DMS53 treated with DMSO at 0.1 percent for 48 hours (cell line): ENCODE measurements around the gene USP6.
"Not testable (repeated sequence)": the region's sequence is repeated elsewhere in the genome, so short reads cannot be mapped to it uniquely, and the experiment has no call there.

Experiments
- DNase-seq: peaks from one replicate; lab custom pipeline; 2025; ENCODE audit not compliant: unreplicated experiment; lab: John Stamatoyannopoulos, UW

Gene USP6

GRCh38 chr17:5135131-5135712 lies 19.4 kb downstream of the USP6 start:
- not testable (repeated sequence) for DNase-seq

DNA sequence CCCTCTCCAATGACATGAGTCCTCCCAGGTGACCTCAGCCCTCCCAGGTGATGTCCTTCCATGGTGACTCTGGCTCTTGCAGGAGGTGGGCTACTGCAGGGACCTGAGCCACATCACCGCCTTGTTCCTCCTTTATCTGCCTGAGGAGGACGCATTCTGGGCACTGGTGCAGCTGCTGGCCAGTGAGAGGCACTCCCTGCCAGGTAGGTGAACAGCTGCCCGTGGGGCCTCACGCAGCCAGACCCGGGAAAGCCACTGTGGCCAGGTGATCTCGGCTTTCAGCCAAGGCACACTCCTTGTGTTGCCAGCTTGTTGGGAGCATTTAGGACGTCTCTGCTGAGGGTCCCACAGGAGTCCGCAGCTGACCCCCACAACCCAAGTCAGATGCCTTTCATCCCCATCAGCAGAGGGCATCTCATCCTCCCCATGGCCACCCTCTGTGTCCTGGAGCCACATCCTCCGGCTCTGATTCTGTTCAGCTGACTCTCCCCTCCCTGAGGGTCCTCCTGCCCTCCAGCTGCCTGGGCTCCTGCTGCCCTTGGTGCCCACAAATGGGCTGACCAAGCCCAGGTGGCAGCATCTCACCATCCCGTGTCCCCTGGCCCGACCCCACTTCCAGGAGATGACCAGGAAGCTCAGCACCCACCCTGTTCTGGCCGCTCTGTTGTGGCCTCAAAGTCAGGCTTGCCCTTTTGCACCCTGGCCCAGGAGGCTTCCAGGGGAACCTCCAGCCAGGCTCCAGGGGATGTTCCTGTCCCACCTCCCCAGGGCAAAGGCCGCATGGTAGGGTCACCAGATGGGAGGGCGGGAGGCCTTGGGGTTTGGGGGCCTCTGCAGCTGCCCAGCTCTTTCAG lies 20.1 kb downstream of the USP6 start:
- DNase-seq = no peak

DNA sequence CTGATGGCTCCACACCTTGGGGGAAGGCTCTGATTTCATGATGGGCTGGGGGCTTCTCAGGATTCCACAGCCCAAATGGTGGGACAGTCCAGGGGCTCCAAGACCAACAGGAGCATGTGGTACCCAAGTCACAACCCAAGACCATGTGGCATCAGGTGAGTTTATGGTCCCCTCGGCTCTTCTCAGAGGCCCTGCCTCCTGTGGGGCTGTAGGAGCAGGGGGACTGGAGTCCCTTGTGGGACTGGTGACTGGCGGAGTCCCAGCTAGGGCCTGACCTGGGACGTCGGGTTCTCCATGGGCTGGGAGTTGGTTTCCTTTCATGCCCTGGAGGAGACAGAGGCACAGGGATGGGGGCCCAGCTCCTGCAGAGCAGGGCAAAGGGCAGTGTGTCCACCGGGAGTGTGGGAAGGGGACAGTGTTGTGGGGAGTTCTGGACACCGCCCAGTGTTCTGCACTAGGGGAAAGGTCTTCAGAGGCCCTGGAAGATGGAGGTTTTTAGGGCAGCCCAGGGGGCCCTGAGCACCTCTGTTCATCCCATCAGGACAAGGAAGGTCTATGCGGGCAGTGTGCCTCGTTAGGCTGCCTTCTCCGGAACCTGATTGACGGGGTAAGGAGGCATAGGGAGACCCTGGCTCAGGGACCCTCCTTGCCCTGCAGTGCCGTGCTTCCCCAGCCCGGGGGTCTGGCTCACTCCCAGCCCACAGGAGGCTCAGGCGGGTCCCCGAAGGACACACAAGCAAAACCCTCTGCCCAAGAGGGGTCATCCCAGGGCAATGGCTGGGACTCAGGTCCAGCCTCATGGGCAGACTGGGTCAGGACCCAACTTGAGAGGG lies 21.0 kb downstream of the USP6 start:
- not testable (repeated sequence) for DNase-seq

DNA sequence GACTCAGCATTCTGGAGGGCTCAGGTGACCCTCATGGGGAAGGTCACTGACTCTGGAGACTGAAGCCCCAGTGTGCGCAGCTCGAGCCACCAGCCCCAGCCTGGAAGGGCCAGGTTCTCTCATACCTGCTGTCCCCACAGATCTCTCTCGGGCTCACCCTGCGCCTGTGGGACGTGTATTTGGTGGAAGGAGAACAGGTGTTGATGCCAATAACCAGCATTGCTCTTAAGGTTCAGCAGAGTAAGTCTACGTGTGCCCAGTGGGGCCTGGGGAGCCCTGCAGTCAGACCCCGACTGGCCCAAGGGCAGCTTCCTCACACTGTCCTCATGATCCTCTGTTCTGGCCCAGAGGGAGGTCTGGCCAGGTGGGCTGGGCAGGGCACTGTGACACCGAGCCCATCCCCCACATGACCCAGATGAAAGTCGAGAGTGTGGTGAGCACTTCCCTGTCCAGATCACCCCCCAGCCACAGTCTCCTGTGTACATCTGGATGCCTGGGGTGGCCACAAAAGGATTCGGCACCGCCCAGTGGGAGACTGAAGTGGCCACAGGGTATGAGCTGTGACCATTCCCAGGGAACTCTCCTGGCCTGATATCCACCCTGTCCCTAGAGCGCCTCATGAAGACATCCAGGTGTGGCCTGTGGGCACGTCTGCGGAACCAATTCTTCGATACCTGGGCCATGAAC lies 21.8 kb downstream of the USP6 start:
- not testable (repeated sequence) for DNase-seq

DNA sequence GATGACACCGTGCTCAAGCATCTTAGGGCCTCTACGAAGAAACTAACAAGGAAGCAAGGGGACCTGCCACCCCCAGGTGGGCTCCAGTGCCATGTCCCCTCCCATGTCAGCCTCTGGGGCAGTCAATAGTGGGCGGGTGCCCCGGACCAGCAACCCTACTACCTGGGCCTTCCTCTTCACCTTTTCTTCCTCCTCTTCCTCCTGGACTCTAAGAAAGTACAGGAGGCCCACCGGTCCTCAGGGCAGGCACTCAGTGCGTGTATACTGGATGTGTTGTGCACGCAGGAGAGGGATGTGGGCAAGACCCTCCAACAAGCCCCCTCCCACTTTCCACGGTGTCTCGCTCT lies 22.3 kb downstream of the USP6 start:
- not testable (repeated sequence) for DNase-seq

DNA sequence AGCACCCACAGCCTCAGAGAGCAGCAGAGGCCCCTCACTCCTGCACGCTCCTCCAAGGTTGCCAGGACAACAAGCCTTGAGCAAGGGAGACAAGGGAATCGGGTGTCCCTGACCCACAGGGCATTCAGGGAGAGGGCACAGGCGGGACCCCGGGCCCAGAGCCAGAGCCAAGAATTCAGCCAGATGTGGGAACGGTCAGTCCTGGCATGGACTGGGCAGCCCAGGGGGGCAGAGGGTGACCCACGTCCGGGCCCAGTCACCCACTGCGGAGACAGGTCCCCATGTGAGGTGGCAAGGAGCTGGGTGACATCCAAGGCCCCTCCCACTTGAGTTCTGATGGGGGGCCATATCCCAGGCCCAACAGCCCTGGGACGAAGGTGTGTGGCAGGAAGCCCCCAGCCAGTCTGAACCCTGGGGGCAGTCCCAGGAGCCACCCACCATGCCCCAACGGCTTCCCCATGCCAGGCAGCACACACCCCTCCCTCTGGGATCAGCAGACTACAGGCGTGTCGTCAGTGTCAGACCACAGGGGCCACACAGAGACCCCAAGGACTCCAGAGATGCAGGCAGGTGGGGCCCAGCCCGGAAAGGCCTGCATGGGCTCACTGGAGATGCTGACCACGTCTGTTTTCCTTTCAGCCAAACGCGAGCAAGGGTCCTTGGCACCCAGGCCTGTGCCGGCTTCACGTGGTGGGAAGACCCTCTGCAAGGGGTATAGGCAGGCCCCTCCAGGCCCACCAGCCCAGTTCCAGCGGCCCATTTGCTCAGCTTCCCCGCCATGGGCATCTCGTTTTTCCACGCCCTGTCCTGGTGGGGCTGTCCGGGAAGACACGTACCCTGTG lies 23.0 kb downstream of the USP6 start:
- DNase-seq = no peak

- DNase-seq = no peak
Observed at GRCh38 chr17:5139458-5139732, 23.6 kb downstream of the USP6 start.

- DNase-seq = not testable (repeated sequence)
Observed at GRCh38 chr17:5142877-5143276, 27.0 kb downstream of the USP6 start.

DNA sequence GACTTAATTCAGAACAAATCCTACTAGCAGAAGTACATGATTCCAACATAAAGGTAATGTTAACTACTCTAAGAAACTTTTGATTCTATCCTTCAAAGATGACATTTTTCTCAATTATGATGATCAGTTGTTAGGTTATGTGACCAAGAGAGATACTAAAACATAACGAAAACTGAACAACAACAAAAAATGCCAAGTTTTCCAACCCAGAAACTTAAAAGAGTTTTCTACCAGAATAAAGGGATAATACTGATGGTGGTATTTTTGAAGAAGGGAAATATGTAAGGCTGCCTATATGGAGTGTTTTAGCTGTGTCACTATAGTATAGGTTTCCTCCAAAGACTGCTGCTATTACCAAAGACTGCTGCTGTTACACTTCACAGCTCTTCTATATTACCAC lies 30.3 kb downstream of the USP6 start:
- DNase-seq = not testable (repeated sequence)

GRCh38 chr17:5160702-5161101 lies 44.9 kb downstream of the USP6 start:
- DNase-seq = not testable (repeated sequence)

DNA sequence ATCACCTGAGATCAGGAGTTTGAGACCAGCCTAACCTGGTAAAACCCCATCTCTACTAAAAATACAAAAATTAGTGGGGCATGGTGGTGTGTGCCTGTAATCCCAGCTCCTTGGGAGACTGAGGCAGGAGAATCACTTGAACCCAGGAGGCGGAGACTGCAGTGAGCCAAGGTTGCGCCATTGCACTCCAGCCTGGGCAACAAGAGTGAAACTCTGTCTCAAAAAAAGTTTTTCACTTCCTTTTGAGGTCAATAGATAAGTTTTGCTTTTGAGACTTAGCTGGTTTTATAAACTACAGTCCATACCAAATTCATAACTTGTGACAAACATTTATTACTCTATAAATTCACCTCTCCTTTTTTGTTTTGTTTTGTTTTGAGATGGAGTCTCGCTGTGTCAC lies 46.0 kb downstream of the USP6 start:
- DNase-seq = not testable (repeated sequence)

DNA sequence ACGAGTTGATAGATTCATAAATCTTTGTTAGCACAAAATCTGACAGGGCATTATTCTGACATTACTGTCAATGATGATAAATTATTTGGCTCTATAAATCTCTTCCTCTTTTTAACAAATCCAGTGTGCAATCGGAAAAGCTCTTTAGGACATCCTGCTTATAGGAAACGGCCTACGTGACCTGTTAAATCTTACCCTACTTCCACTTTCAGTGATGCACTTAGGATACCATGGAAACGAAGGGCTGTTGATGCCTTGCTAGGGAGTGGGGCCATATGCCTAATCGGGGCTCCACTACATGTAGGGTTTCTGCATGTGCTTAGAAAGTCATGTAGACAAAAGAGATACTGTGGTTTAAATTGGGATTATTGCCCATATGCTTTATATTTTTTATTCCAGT lies 48.6 kb downstream of the USP6 start:
- DNase-seq = no peak

DNA sequence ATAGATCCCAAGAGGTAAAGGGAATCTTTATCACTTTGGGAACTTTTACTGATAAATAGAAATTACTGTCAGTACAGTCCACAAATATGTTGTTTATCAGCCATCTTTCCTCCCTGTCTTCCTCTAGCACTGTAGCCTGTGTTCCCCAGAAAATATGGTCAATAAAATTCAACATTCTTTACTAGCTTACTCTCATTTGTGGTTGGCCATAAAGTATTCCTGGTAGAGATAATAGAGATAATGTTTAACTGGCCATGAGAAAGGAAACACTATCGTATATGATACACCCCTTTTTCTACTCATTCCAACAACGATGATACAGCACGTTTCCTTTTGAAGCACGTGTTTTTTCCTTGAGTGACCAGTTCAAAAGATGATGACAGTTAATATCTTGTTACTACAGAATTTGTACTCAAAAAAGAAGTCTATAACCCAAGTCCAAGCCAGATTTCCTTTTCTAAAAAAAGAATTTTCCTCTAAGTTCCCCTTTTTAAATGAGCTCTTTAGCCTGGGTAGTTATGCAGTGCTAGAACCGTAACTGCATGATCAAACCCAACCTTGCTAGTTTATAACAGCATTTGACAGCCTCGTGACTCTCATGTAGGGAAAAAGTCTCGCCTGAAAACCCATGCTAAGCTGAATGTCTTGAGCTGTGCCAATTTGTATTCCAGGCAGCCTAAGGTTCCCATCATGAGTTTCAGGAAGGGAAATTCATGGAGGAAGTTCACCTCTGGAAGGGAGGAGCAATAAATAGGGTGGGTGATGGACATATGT lies 50.1 kb downstream of the USP6 start:
- DNase-seq = not testable (repeated sequence)

- not testable (repeated sequence) for DNase-seq
Observed at GRCh38 chr17:5175027-5175426, 59.2 kb downstream of the USP6 start.

- DNase-seq = no peak
Observed at GRCh38 chr17:5179003-5179402, 63.2 kb downstream of the USP6 start.

GRCh38 chr17:5181509-5182305 lies 65.9 kb downstream of the USP6 start:
- DNase-seq = no peak

- no peak for DNase-seq
Observed at GRCh38 chr17:5182597-5183409, 67.0 kb downstream of the USP6 start.

GRCh38 chr17:5183410-5183793 lies 67.6 kb downstream of the USP6 start:
- no peak for DNase-seq
